ENCODE measurements around the gene KRT40.

GRCh38 chr17:40942553-40942952, 41.6 kb downstream of the KRT40 start:
- TF ChIP-seq GATA3 (IDR thresholded peaks at IDR 0.05; ENCODE audit: low read depth, low read length), result no peak
- TF ChIP-seq GATA2 (IDR thresholded peaks at IDR 0.05; ENCODE audit: low read depth, low read length), result no peak
